ENCODE results near the gene SHPK. TPM values are rescaled to one million over a fixed set of nuclear protein-coding genes. Genes with fewer than 3 reads are reported as not detected.
A peak's percentile ranks its signal among the peaks of the same experiment; 100 is the strongest.

SHPK gene
- total and polyA plus RNA-seq, 4 experiments from 2014 or later = 5.8 to 11.6 (median 8.3) TPM

GRCh38 chr17:3656353-3656752 is 20.3 kb upstream of the SHPK start:
- no peaks in the 10 kb centered on the region for H3K4me1 Mint-ChIP-seq
- DNase-seq = no peak
- H3K27ac Mint-ChIP-seq = no peak overlapping the region
- ChIA-PET POLR2A (ENCODE audit: partially characterized antibody) (no interaction called here), CTCF (ENCODE audit: partially characterized antibody) (no interaction called here)
- intact Hi-C loops (cut with micrococcal nuclease) = no loop called here
- Histone ChIP-seq H3K4me3 (ENCODE audit: low read length in 2 of 2) (no peak overlapping the region), H3K9me3 (ENCODE audit: control insufficient read depth in 1 of 2, low read length in 2 of 2) (no peaks in the 10 kb centered on the region), H3K4me1 (ENCODE audit: insufficient read depth, low read length) (no peaks in the 10 kb centered on the region), H3K36me3 (ENCODE audit: insufficient read depth, low read length) (no peaks in the 10 kb centered on the region), H3K27ac (ENCODE audit: low read depth, low read length) (no peak overlapping the region), H3K27me3 (ENCODE audit: insufficient read depth, low read length) (no peaks in the 10 kb centered on the region)
- H3K9me3 Mint-ChIP-seq = no peaks in the 10 kb centered on the region
- H3K27me3 Mint-ChIP-seq = no peaks in the 10 kb centered on the region
- peaks cover 0 to 1% of the 10 kb centered on the region in 2 donors for H3K36me3 Mint-ChIP-seq
- no peak overlapping the region for H3K4me3 Mint-ChIP-seq

DNA sequence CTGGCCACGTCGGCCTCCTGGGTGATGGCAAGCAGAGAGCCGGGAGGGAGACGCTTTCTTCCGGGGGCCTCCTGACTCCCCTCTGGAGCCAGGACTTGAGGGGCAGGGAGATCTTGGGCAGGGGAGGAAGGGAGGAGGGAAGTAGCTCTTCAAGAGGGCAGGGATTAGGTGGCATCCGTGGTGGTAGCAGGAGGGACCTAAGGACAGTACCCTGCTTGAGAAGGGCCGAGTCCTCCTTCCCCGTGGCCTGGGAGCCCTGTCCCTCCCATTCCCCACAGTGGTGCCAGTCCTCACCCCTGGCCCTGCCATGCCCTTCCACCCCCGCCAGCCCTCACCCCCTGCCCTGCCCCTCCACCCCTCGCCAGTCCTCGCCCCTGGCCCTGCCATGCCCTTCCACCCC is 19.7 kb upstream of the SHPK start:
- Histone ChIP-seq H3K9me3 (ENCODE audit: control insufficient read depth in 1 of 2, low read length in 2 of 2) (no peaks in the 10 kb centered on the region), H3K4me1 (ENCODE audit: insufficient read depth, low read length) (no peaks in the 10 kb centered on the region), H3K27me3 (ENCODE audit: insufficient read depth, low read length) (no peaks in the 10 kb centered on the region), H3K4me3 (ENCODE audit: low read length in 2 of 2) (no peak overlapping the region), H3K27ac (ENCODE audit: low read depth, low read length) (no peak overlapping the region), H3K36me3 (ENCODE audit: insufficient read depth, low read length) (no peaks in the 10 kb centered on the region)
- peaks cover 0 to 1% of the 10 kb centered on the region in 2 donors for H3K36me3 Mint-ChIP-seq
- CTCF ChIA-PET (ENCODE audit: partially characterized antibody) = no interaction called here
- H3K4me1 Mint-ChIP-seq = no peaks in the 10 kb centered on the region
- no peak for DNase-seq
- H3K9me3 Mint-ChIP-seq = no peaks in the 10 kb centered on the region
- no peak overlapping the region for H3K27ac Mint-ChIP-seq
- intact Hi-C loops (cut with micrococcal nuclease) = no loop called here
- H3K4me3 Mint-ChIP-seq = no peak overlapping the region
- H3K27me3 Mint-ChIP-seq = no peaks in the 10 kb centered on the region
- POLR2A ChIA-PET (ENCODE audit: partially characterized antibody) = no interaction called here

DNA sequence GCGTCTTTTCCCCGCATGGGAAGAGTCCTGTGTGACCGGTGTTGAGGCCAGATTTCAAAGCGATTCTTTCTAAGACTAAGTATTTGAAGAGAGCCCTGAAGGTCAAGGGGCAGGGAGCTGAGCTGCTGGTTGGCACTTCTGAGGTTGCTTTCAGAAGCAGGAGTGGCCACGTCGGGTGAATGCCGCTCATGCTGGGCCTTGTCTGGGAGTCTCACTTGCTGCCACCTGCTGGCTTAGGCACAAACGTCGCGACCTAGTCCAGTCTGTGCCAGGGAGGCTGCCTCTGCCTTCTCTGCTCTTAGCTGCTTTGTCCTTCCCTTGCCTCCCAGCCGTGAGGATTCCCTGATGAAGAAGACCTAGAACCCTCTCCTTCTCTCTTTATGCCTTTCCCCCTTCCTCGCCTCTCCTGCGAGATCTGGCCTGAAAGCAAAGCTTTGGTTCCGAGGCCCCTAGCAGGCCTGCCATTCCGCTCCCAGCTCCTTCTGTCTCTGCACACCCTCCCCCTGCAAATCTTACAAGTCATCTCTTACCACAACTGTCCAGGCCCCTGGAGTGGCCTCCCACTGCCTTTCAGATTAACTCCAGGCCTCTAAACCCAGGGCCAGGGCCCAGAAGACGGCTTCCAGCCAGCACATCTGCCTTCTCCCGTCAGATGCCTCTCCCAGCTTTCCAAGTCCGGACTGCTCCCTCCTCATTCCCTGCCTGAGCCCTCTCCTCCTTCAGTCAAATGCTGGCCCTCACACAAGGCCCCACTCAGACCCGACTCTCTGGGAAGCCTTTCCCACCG is 11.9 kb upstream of the SHPK start:
- POLR2A ChIA-PET (ENCODE audit: partially characterized antibody) = interaction anchor here (0.9 kb wide), 1 partner anchor 12 kb away, joined by 3 read pairs; the partner anchor contains the start of gene SHPK
- peaks cover 0 to 3% (median 0%) of the 10 kb centered on the region in 4 donors for H3K4me1 Mint-ChIP-seq
- no peaks in the 10 kb centered on the region for H3K36me3 ChIP-seq (ENCODE audit: insufficient read depth, low read length)
- H3K9me3 Mint-ChIP-seq = no peaks in the 10 kb centered on the region
- no peaks in the 10 kb centered on the region for H3K4me1 ChIP-seq (ENCODE audit: insufficient read depth, low read length)
- no peak overlapping the region for H3K4me3 ChIP-seq (ENCODE audit: low read length in 2 of 2)
- no peak overlapping the region for H3K27ac ChIP-seq (ENCODE audit: low read depth, low read length)
- no peak overlapping the region for H3K27ac Mint-ChIP-seq
- no peaks in the 10 kb centered on the region for H3K27me3 ChIP-seq (ENCODE audit: insufficient read depth, low read length)
- no peaks in the 10 kb centered on the region for H3K27me3 Mint-ChIP-seq
- CTCF ChIA-PET (ENCODE audit: partially characterized antibody) = interaction anchor here (0.9 to 1.1 kb wide), 2 partner anchors 45 to 799 kb away, joined by 3 read pairs; no protein-coding TSS in a partner anchor
- H3K36me3 Mint-ChIP-seq = peaks cover 0 to 4% of the 10 kb centered on the region in 2 donors
- no peak overlapping the region for H3K4me3 Mint-ChIP-seq
- H3K9me3 ChIP-seq (ENCODE audit: control insufficient read depth in 1 of 2, low read length in 2 of 2) = no peaks in the 10 kb centered on the region
- peak in 3 of 5 donors; percentile 20 to 26 (median 21) for DNase-seq
- intact Hi-C loops (cut with micrococcal nuclease) = loop anchor here (5.0 kb wide), 1 partner anchor 601 kb away; no protein-coding TSS in a partner anchor

DNA sequence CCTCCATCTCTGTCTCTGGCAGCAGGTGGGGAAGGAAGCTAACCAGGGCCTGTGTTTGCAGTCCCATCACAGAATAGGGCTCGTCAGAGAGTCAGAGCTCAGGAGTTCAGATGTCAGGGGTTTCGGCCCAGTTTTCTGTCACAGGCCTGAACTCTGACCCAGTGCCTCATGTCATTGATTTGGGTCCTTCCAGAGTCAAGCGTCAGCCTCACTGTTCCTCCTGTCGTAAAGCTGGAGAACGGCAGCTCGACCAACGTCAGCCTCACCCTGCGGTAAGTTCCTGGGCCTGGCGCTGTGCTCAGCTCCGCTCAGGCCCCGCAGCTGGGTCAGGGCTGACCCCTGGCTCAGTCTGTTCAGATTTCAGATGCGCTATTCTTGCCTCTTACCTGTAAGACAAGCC is 11.2 kb upstream of the SHPK start:
- peaks cover 2 to 4% of the 10 kb centered on the region in 2 donors for H3K36me3 Mint-ChIP-seq
- intact Hi-C loops (cut with micrococcal nuclease) = loop anchor here (5.0 kb wide), 1 partner anchor 600 kb away; no protein-coding TSS in a partner anchor
- no peak overlapping the region for H3K4me3 ChIP-seq (ENCODE audit: low read length in 2 of 2)

GRCh38 chr17:3645310-3645709 is 9.3 kb upstream of the SHPK start:
- Histone ChIP-seq H3K27ac (ENCODE audit: low read depth, low read length) (no peak overlapping the region), H3K4me3 (ENCODE audit: low read length in 2 of 2) (no peak overlapping the region), H3K36me3 (ENCODE audit: insufficient read depth, low read length) (no peaks in the 10 kb centered on the region), H3K27me3 (ENCODE audit: insufficient read depth, low read length) (no peaks in the 10 kb centered on the region), H3K9me3 (ENCODE audit: control insufficient read depth in 1 of 2, low read length in 2 of 2) (no peaks in the 10 kb centered on the region), H3K4me1 (ENCODE audit: insufficient read depth, low read length) (no peaks in the 10 kb centered on the region)
- ChIA-PET POLR2A (ENCODE audit: partially characterized antibody) (no interaction called here), CTCF (ENCODE audit: partially characterized antibody) (no interaction called here)
- Mint-ChIP-seq H3K27ac (peak overlapping the region in 1 of 7 donors; percentile 24), H3K4me3 (no peak overlapping the region), H3K4me1 (peaks cover 0 to 3% (median 0%) of the 10 kb centered on the region in 4 donors), H3K36me3 (peaks cover 2 to 5% of the 10 kb centered on the region in 2 donors), H3K27me3 (no peaks in the 10 kb centered on the region), H3K9me3 (no peaks in the 10 kb centered on the region)
- intact Hi-C loops (cut with micrococcal nuclease) = loop anchor here (5.0 kb wide), 1 partner anchor 598 kb away; no protein-coding TSS in a partner anchor
- no peak for DNase-seq

More for the DNA sequence above, 11.2 kb upstream of the SHPK start:
- no peak for DNase-seq
- no peak overlapping the region for H3K27ac Mint-ChIP-seq
- Histone ChIP-seq H3K36me3 (ENCODE audit: insufficient read depth, low read length) (no peaks in the 10 kb centered on the region), H3K27ac (ENCODE audit: low read depth, low read length) (no peak overlapping the region), H3K9me3 (ENCODE audit: control insufficient read depth in 1 of 2, low read length in 2 of 2) (no peaks in the 10 kb centered on the region), H3K4me1 (ENCODE audit: insufficient read depth, low read length) (no peaks in the 10 kb centered on the region), H3K27me3 (ENCODE audit: insufficient read depth, low read length) (no peaks in the 10 kb centered on the region)
- H3K9me3 Mint-ChIP-seq = no peaks in the 10 kb centered on the region
- ChIA-PET POLR2A (ENCODE audit: partially characterized antibody) (no interaction called here), CTCF (ENCODE audit: partially characterized antibody) (interaction anchor here (0.9 kb wide), 1 partner anchor 798 kb away, joined by 3 read pairs; no protein-coding TSS in a partner anchor)
- peaks cover 0 to 3% (median 0%) of the 10 kb centered on the region in 4 donors for H3K4me1 Mint-ChIP-seq
- peak overlapping the region in 1 of 8 donors; percentile 10 for H3K4me3 Mint-ChIP-seq
- no peaks in the 10 kb centered on the region for H3K27me3 Mint-ChIP-seq

DNA sequence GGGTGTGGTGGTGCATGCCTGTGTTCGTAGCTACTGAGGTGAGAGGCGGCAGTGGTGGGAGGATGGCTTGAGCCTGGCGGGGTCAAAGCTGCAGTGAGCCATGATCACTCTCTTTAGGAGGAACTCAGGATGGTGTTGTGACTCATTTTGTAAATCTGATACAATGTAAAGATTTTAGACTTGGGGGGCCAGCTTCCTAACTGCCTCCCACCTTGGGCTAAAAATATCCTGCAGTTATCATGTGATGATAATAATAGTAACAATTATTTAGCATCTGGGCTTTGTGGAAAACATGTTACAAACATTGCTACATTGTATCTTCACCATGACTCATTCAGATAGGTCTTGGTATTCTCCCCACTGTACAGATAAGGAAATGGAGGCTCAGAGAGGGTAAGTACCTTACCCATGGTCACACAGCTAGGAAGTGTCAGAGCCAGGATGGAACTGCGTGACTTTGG is 7.9 kb upstream of the SHPK start:
- Histone ChIP-seq H3K4me3 (ENCODE audit: low read length in 2 of 2) (no peak overlapping the region), H3K27ac (ENCODE audit: low read depth, low read length) (no peak overlapping the region), H3K9me3 (ENCODE audit: control insufficient read depth in 1 of 2, low read length in 2 of 2) (no peaks in the 10 kb centered on the region), H3K27me3 (ENCODE audit: insufficient read depth, low read length) (no peaks in the 10 kb centered on the region), H3K4me1 (ENCODE audit: insufficient read depth, low read length) (no peaks in the 10 kb centered on the region), H3K36me3 (ENCODE audit: insufficient read depth, low read length) (no peaks in the 10 kb centered on the region)
- Mint-ChIP-seq H3K27ac (no peak overlapping the region), H3K36me3 (peaks cover 5 to 10% of the 10 kb centered on the region in 2 donors), H3K27me3 (no peaks in the 10 kb centered on the region), H3K9me3 (no peaks in the 10 kb centered on the region), H3K4me1 (peaks cover 0 to 8% (median 3%) of the 10 kb centered on the region in 4 donors), H3K4me3 (no peak overlapping the region)
- ChIA-PET CTCF (ENCODE audit: partially characterized antibody) (no interaction called here), POLR2A (ENCODE audit: partially characterized antibody) (no interaction called here)
- DNase-seq = no peak
- intact Hi-C loops (cut with micrococcal nuclease) = no loop called here

- Histone ChIP-seq H3K4me3 (ENCODE audit: low read length in 2 of 2) (no peak overlapping the region), H3K27me3 (ENCODE audit: insufficient read depth, low read length) (no peaks in the 10 kb centered on the region), H3K9me3 (ENCODE audit: control insufficient read depth in 1 of 2, low read length in 2 of 2) (no peaks in the 10 kb centered on the region), H3K36me3 (ENCODE audit: insufficient read depth, low read length) (no peaks in the 10 kb centered on the region), H3K27ac (ENCODE audit: low read depth, low read length) (no peak overlapping the region), H3K4me1 (ENCODE audit: insufficient read depth, low read length) (peaks cover 5% of the 10 kb centered on the region)
- DNase-seq = no peak
- Mint-ChIP-seq H3K36me3 (peaks cover 5 to 7% of the 10 kb centered on the region in 2 donors), H3K4me1 (peaks cover 5 to 18% (median 11%) of the 10 kb centered on the region in 4 donors), H3K9me3 (no peaks in the 10 kb centered on the region), H3K4me3 (no peak overlapping the region), H3K27me3 (no peaks in the 10 kb centered on the region), H3K27ac (no peak overlapping the region)
- intact Hi-C loops (cut with micrococcal nuclease) = no loop called here
- ChIA-PET CTCF (ENCODE audit: partially characterized antibody) (no interaction called here), POLR2A (ENCODE audit: partially characterized antibody) (no interaction called here)
These were observed 5.9 kb upstream of the SHPK start for GRCh38 chr17:3641717-3642486.
